Lung (tissue), 12 donors: ENCODE measurements around the gene ZNF580. TPM values are rescaled to one million over a fixed set of nuclear protein-coding genes. Genes with fewer than 3 reads are reported as not detected.

Experiments
- ATAC-seq: fragments of 200-7000 bp; cut with Tn5 transposase; one replicate; pipeline ENCODE4 v1.9.1; 2020; ENCODE audit warnings: moderate number of reproducible peaks; ENCODE audit not compliant: insufficient read depth, low FRiP score
- DNase-seq, 3 donors: peaks; one replicate each; pipeline ENCODE4 v3.0.0-alpha.2; 2013 to 2017
- H3K27ac ChIP-seq, 2 donors: one replicate each; pipeline ENCODE4 v1.5.1; 2013; ENCODE audit warnings: mild to moderate bottlenecking in 2 of 2, moderate library complexity in 2 of 2, control low read depth in 1 of 2, inconsistent platforms in 1 of 2, low read depth in 1 of 2, low read length in 1 of 2
- H3K27me3 ChIP-seq, 3 donors: one replicate each; pipeline ENCODE4 v1.5.1; 2013; ENCODE audit warnings: low read length in 2 of 3; ENCODE audit not compliant: control insufficient read depth in 3 of 3, insufficient read depth in 3 of 3
- H3K36me3 ChIP-seq, 4 donors: one replicate each; pipeline ENCODE4 v1.5.1; 2013; ENCODE audit warnings: low read length in 4 of 4, mild to moderate bottlenecking in 1 of 4, moderate library complexity in 1 of 4; ENCODE audit not compliant: control insufficient read depth in 4 of 4, insufficient read depth in 4 of 4
- H3K4me1 ChIP-seq, 5 donors: one replicate each; pipeline ENCODE4 v1.5.1; 2013; ENCODE audit warnings: low read length in 5 of 5, mild to moderate bottlenecking in 2 of 5, moderate library complexity in 1 of 5; ENCODE audit not compliant: control insufficient read depth in 5 of 5, insufficient read depth in 5 of 5
- H3K4me3 ChIP-seq: one replicate; pipeline ENCODE4 v1.5.1; 2013; ENCODE audit warnings: mild to moderate bottlenecking, control low read depth, moderate library complexity
- H3K9ac ChIP-seq, 2 donors: one replicate each; pipeline ENCODE4 v1.5.1; 2013; ENCODE audit warnings: low read length in 2 of 2, control low read depth in 1 of 2; ENCODE audit not compliant: insufficient read depth in 1 of 2
- H3K9me3 ChIP-seq, 4 donors: one replicate each; pipeline ENCODE4 v1.5.1; 2013; ENCODE audit warnings: low read length in 3 of 4, mild to moderate bottlenecking in 1 of 4, moderate library complexity in 1 of 4; ENCODE audit not compliant: control insufficient read depth in 4 of 4, insufficient read depth in 3 of 4
- WGBS, 2 donors: extraction: QIAGEN DNeasy Blood & Tissue Kit; methylation state at CpG; one replicate each; pipeline ENCODE4 v1.1.7; 2013; 5-methylcytosine and 5-hydroxymethylcytosine counted together
- polyA plus RNA-seq, 2 donors: library from polyadenylated mRNA; stranded (reverse); fragments of 200-250 nt; gene quantifications; one replicate each; pipeline ENCODE4 v1.2.1, GENCODE V29; 2013
- total RNA-seq, 2 donors: library from RNA; depleted of rRNA in 1 of 2; stranded (reverse); fragments of >200 nt in 1 of 2; gene quantifications; one replicate each; pipeline ENCODE4 v1.2.1, GENCODE V29; 2014 to 2021
- TF ChIP-seq, protein P1 (sequence below): IDR thresholded peaks from 2 replicates; pipeline ENCODE4 v1.5.1; 2012; ENCODE audit warnings: mild to moderate bottlenecking; ENCODE audit errors: control extremely low read depth, extremely low read depth
- donor health status: control.
- donor health status: control.
- donor health status: Bipolar disorder and iron deficiency.
- donor health status: healthy.
- donor health status: DM: yes; HTN: yes; CAD: no.

ZNF580 gene
- total and polyA plus RNA-seq, 4 donors = 11.1 to 41.3 (median 30.8) TPM

DNA sequence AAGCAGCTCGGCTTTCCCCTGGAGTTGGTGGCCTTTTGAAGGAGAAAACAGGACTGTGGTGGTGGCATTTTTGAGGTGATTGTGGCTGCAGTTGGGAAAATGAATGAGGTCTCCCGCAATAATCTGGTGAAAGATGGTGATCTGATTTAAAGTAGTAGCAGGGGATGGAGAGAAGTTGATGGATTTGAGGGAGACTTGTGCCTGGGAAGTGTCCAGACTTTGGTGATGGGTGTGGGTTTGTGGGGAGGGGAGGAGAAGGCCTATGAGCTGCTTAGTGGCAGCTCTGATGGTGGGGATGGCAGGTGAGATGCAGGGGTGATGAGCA, 30.2 kb downstream of the ZNF580 start:
- peaks cover 0 to 4% (median 2%) of the 10 kb centered on the region in 5 donors for H3K4me1 ChIP-seq
- peaks cover 11 to 55% (median 36%) of the 10 kb centered on the region in 4 donors for H3K36me3 ChIP-seq
- ATAC-seq (no peak), DNase-seq (no peak)
- 84% methylated on average over 2 of the region's 2 CpGs for WGBS, 2 donors
- H3K27me3 ChIP-seq = no peaks in the 10 kb centered on the region
- H3K4me3 ChIP-seq = no peak overlapping the region
- H3K9ac ChIP-seq = no peak overlapping the region
- TF ChIP-seq, protein P1, sequence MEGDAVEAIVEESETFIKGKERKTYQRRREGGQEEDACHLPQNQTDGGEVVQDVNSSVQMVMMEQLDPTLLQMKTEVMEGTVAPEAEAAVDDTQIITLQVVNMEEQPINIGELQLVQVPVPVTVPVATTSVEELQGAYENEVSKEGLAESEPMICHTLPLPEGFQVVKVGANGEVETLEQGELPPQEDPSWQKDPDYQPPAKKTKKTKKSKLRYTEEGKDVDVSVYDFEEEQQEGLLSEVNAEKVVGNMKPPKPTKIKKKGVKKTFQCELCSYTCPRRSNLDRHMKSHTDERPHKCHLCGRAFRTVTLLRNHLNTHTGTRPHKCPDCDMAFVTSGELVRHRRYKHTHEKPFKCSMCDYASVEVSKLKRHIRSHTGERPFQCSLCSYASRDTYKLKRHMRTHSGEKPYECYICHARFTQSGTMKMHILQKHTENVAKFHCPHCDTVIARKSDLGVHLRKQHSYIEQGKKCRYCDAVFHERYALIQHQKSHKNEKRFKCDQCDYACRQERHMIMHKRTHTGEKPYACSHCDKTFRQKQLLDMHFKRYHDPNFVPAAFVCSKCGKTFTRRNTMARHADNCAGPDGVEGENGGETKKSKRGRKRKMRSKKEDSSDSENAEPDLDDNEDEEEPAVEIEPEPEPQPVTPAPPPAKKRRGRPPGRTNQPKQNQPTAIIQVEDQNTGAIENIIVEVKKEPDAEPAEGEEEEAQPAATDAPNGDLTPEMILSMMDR = no peak
- H3K9me3 ChIP-seq = no peaks in the 10 kb centered on the region
- H3K27ac ChIP-seq = no peak overlapping the region

DNA sequence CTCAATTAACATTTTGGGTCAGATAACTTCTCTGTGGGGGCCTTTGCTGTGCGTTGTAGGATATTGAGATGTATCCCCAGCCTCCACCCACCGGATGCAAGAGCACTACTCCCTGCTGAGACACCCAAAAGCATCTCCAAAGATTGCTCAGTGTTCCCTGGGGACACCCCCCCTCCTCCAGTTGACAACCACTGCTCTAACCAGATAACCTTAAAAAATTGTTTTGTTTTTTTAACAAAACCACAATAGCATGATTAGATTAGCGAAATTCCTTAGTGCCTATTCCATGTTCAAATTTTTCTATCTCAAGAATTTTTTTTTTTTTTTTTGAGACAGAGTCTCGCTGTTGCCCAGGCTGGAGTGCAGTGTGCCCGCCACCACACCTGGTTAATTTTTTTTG, 31.6 kb downstream of the ZNF580 start:
- H3K9ac ChIP-seq = no peak overlapping the region
- H3K27ac ChIP-seq = no peak overlapping the region
- ATAC-seq = no peak
- H3K36me3 ChIP-seq = peaks cover 11 to 41% (median 25%) of the 10 kb centered on the region in 4 donors
- WGBS, 2 donors = 89 to 94% methylated on average over 5 of the region's 5 CpGs
- H3K27me3 ChIP-seq = no peaks in the 10 kb centered on the region
- no peaks in the 10 kb centered on the region for H3K9me3 ChIP-seq
- DNase-seq = no peak
- TF ChIP-seq, protein P1 = no peak
- H3K4me1 ChIP-seq = peaks cover 3 to 14% (median 7%) of the 10 kb centered on the region in 5 donors
- no peak overlapping the region for H3K4me3 ChIP-seq

DNA sequence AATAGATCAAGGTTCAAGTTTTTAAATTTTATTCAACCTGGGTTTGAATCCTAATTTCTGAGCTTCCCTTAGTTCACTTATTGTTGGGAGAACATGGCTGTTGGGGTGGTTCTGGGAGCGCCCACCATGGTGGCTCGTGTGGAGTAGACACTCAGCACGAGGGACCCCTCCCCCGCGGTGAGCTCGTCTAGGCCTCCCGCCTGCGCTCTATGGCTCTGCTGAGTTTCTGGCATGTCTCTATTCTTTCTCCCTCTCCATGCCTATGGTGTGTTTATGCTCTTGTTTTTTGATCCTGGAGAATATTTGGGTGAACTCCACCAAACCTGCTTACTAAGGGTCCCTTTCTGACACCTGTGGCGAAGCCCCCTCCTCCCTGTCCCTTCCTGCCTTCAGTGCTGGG, 32.7 kb downstream of the ZNF580 start:
- Histone ChIP-seq H3K27me3 (no peaks in the 10 kb centered on the region), H3K9me3 (no peaks in the 10 kb centered on the region), H3K27ac (no peak overlapping the region), H3K9ac (no peak overlapping the region), H3K4me3 (no peak overlapping the region), H3K36me3 (peaks cover 8 to 33% (median 21%) of the 10 kb centered on the region in 4 donors), H3K4me1 (peaks cover 3 to 14% (median 11%) of the 10 kb centered on the region in 5 donors)
- TF ChIP-seq, protein P1 = no peak
- ATAC-seq (no peak), DNase-seq (no peak)
- WGBS, 2 donors = 81 to 83% methylated on average over 9 of the region's 9 CpGs

DNA sequence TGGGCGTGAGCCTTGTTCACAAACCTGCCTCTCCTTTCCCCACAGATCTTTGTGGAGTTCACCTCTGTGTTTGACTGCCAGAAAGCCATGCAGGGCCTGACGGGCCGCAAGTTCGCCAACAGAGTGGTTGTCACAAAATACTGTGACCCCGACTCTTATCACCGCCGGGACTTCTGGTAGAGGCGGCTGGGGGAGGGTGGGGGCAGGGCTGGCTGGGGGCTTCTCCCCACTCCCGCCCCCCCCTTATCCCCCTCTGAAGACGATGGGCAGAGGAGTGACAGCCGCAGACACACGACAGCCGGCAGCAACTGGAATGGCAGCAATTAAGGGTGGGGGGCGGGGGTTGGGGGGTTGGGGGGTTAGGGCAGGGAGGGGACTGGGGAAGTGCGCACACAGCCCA, 33.1 kb downstream of the ZNF580 start:
- no peak for DNase-seq
- WGBS, 2 donors = 78 to 81% methylated on average over 15 of the region's 15 CpGs
- no peak for ATAC-seq
- H3K27me3 ChIP-seq = no peaks in the 10 kb centered on the region
- no peaks in the 10 kb centered on the region for H3K9me3 ChIP-seq
- H3K27ac ChIP-seq = no peak overlapping the region
- peaks cover 4 to 33% (median 25%) of the 10 kb centered on the region in 4 donors for H3K36me3 ChIP-seq
- TF ChIP-seq, protein P1 = no peak
- H3K4me3 ChIP-seq = no peak overlapping the region
- H3K9ac ChIP-seq = no peak overlapping the region
- H3K4me1 ChIP-seq = peaks cover 3 to 14% (median 11%) of the 10 kb centered on the region in 5 donors
